ENCODE measurements around the gene GPR50.

DNA sequence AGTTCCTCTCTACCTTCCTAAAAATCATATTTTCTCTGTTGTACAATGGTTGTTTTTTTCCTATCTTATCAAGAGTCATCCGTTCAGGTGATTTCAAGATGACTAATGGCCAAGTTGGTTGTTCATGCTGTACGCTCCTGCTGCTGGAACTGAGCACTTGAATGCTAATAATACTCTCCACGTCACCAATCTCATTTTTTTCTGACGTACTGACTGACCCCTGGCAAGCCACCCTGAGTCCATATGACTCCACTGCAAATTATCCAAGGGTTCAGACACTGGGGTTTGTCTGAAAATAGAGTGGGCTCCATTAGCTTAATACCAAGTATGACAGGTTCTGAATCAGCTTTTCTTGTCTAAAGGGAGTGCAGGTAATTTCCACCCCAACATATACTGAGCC is 21.1 kb upstream of the GPR50 start:
- TF ChIP-seq, protein P1, sequence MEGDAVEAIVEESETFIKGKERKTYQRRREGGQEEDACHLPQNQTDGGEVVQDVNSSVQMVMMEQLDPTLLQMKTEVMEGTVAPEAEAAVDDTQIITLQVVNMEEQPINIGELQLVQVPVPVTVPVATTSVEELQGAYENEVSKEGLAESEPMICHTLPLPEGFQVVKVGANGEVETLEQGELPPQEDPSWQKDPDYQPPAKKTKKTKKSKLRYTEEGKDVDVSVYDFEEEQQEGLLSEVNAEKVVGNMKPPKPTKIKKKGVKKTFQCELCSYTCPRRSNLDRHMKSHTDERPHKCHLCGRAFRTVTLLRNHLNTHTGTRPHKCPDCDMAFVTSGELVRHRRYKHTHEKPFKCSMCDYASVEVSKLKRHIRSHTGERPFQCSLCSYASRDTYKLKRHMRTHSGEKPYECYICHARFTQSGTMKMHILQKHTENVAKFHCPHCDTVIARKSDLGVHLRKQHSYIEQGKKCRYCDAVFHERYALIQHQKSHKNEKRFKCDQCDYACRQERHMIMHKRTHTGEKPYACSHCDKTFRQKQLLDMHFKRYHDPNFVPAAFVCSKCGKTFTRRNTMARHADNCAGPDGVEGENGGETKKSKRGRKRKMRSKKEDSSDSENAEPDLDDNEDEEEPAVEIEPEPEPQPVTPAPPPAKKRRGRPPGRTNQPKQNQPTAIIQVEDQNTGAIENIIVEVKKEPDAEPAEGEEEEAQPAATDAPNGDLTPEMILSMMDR (IDR thresholded peaks at IDR 0.05 in 4 of 5, conservative IDR thresholded peaks at IDR 0.05 in 1 of 5): no peak
- TF ChIP-seq POLR2A (IDR thresholded peaks at IDR 0.05): no peak
